GM19240 (cell line): Measurements from ENCODE around the gene HDLBP.

Experiments used
- DNase-seq: peaks from one replicate; pipeline ENCODE4 v3.0.0; 2011; ENCODE audit warnings: low spot score; ENCODE audit not compliant: insufficient read length

Gene HDLBP

GRCh38 chr2:241216211-241216761 is 99.2 kb downstream of the HDLBP start:
- DNase-seq, result no peak

- no peak for DNase-seq
Measured at GRCh38 chr2:241215421-241215820, 100.1 kb downstream of the HDLBP start.

- no peak for DNase-seq
Measured at GRCh38 chr2:241214766-241215165, 100.7 kb downstream of the HDLBP start.

GRCh38 chr2:241214209-241214608 is 101.3 kb downstream of the HDLBP start:
- DNase-seq, result no peak

- no peak for DNase-seq
Measured at GRCh38 chr2:241213567-241213966, 101.9 kb downstream of the HDLBP start.

GRCh38 chr2:241213041-241213440 is 102.4 kb downstream of the HDLBP start:
- no peak for DNase-seq

- no peak for DNase-seq
Measured at GRCh38 chr2:241211276-241211675, 104.2 kb downstream of the HDLBP start.

GRCh38 chr2:241209271-241209670 is 106.2 kb downstream of the HDLBP start:
- DNase-seq, result no peak

- DNase-seq, result no peak
Measured at GRCh38 chr2:241208058-241208457, 107.4 kb downstream of the HDLBP start.

- DNase-seq, result no peak
Measured at GRCh38 chr2:241207641-241208040, 107.8 kb downstream of the HDLBP start.

- DNase-seq, result no peak
Measured at GRCh38 chr2:241207151-241207550, 108.3 kb downstream of the HDLBP start.

GRCh38 chr2:241205086-241205485 is 110.4 kb downstream of the HDLBP start:
- no peak for DNase-seq

GRCh38 chr2:241204490-241204889 is 111.0 kb downstream of the HDLBP start:
- DNase-seq, result no peak

- DNase-seq, result no peak
Measured at GRCh38 chr2:241204010-241204384, 111.5 kb downstream of the HDLBP start.

- no peak for DNase-seq
Measured at GRCh38 chr2:241203218-241204009, 112.1 kb downstream of the HDLBP start.

GRCh38 chr2:241202681-241203080 is 112.8 kb downstream of the HDLBP start:
- DNase-seq, result no peak

GRCh38 chr2:241202268-241202585 is 113.2 kb downstream of the HDLBP start:
- DNase-seq, result no peak

GRCh38 chr2:241201445-241202267 is 113.8 kb downstream of the HDLBP start:
- DNase-seq, result no peak

- no peak for DNase-seq
Measured at GRCh38 chr2:241200822-241201395, 114.6 kb downstream of the HDLBP start.

- no peak for DNase-seq
Measured at GRCh38 chr2:241199897-241200821, 115.3 kb downstream of the HDLBP start.

GRCh38 chr2:241199286-241199685 is 116.2 kb downstream of the HDLBP start:
- no peak for DNase-seq
